Nephron progenitor cell (in vitro differentiated cells): ENCODE results near the gene CRYBG1.

Experiments
- DNase-seq: peaks from one replicate; pipeline ENCODE4 v3.0.0; 2021
- H3K27ac Mint-ChIP-seq: 2 replicates; pipeline ENCODE4 v1.8.0; 2021; ENCODE audit warnings: mild to moderate bottlenecking, moderate library complexity, mixed read lengths
- H3K27me3 Mint-ChIP-seq: 2 replicates; pipeline ENCODE4 v1.8.0; 2021; ENCODE audit warnings: mild to moderate bottlenecking, low read depth, mixed read lengths; ENCODE audit not compliant: poor library complexity
- H3K36me3 Mint-ChIP-seq: 2 replicates; pipeline ENCODE4 v1.8.0; 2021; ENCODE audit warnings: low read depth, mixed read lengths
- H3K4me1 Mint-ChIP-seq: 2 replicates; pipeline ENCODE4 v1.8.0; 2021; ENCODE audit warnings: mixed read lengths
- H3K4me3 Mint-ChIP-seq: 2 replicates; pipeline ENCODE4 v1.8.0; 2021; ENCODE audit warnings: mild to moderate bottlenecking, moderate library complexity, mixed read lengths
- H3K9me3 Mint-ChIP-seq: 2 replicates; pipeline ENCODE4 v1.8.0; 2021; ENCODE audit warnings: mild to moderate bottlenecking, moderate library complexity, mixed read lengths
- CTCF ChIP-seq: fragments of 200-600 bp; sonication (generic); IDR thresholded peaks from 2 replicates; pipeline ENCODE4 v1.5.0; 2021; ENCODE audit warnings: antibody characterized with exemption

The CRYBG1 gene

DNA sequence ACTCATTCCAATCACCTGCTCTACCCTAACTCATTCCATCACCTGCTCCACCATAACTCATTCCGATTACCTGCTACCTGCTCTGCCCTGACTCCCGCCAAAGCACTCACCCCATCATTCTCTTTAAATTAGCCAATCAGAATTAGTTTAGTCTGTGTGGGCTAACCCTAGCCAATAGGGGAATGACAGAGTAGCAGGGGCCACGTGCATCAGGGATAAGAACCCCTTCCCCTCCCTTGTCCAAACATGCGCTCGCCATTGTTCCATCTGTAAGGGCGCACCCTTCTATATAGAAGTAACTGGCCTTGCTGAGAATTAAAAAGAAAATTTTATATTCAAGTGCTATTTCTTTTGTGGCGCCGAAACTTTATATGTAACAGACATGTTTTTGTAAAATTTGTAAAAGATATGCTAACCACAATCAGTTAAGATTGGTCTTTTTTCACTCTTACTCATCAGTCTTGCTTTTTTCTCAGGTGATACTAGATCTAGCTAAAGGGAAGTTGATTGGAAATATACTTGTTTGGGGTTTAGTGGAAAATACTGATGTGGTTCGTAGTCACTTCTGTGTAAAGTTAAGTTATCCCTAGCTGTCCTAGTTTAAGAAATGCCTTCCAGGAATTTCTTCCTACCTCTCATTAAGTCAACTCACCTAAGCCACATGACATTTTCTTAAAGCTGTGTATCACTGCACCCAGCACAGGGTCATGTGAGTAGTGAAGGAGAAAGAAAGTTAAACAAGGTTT is 252.3 kb downstream of the CRYBG1 start:
- TF ChIP-seq CTCF: no peak
- Mint-ChIP-seq H3K27ac (no peak overlapping the region), H3K36me3 (peaks cover 3% of the 10 kb centered on the region), H3K9me3 (no peaks in the 10 kb centered on the region), H3K27me3 (no peaks in the 10 kb centered on the region), H3K4me3 (no peak overlapping the region), H3K4me1 (no peaks in the 10 kb centered on the region)
- no peak for DNase-seq

DNA sequence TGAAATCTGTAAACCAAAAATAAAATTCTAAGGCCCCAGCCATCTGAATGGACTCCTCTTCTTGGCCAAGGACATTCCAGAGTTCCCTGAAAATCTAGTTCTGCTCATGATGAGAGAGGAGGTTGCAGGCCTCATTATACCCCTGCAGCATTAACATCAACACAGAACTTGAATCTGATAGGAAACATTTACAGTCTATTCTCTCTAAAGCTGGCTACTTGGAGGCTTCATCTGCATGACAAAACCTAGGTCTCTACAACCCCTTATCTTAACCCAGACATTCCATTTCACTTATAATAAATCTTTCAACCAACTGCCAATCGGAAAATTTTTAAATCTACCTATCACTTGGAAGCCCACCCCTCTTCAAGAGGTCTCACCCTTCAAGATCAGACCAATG is 253.1 kb downstream of the CRYBG1 start:
- H3K4me1 Mint-ChIP-seq: no peaks in the 10 kb centered on the region
- H3K27me3 Mint-ChIP-seq: no peaks in the 10 kb centered on the region
- no peak overlapping the region for H3K4me3 Mint-ChIP-seq
- TF ChIP-seq CTCF: no peak
- no peak for DNase-seq
- no peak overlapping the region for H3K27ac Mint-ChIP-seq
- peaks cover 5% of the 10 kb centered on the region for H3K36me3 Mint-ChIP-seq
- H3K9me3 Mint-ChIP-seq: no peaks in the 10 kb centered on the region

DNA sequence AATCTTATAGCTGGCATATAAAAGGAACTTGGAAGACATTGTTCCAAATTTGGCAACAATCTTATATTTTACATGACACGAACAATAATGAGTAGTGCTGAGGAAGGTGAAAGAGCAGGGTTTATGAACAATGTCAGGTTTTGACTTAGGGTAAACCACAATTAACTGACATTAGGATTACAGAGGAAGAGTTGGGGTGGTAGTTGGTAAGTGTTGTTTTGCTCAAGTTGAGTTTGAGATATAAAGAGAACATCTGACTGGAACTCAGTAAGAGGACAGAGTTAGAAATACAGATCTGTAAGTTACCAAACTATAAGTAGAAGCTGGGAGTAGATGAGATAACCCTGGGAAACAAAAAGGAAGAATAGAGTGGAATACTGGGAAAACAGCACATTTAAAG is 253.6 kb downstream of the CRYBG1 start:
- Mint-ChIP-seq H3K27ac (no peak overlapping the region), H3K9me3 (no peaks in the 10 kb centered on the region), H3K4me1 (no peaks in the 10 kb centered on the region), H3K4me3 (no peak overlapping the region), H3K36me3 (peaks cover 7% of the 10 kb centered on the region), H3K27me3 (no peaks in the 10 kb centered on the region)
- no peak for TF ChIP-seq CTCF
- no peak for DNase-seq

GRCh38 chr6:106614592-106615257 is 254.2 kb downstream of the CRYBG1 start:
- H3K27ac Mint-ChIP-seq: no peak overlapping the region
- no peak for DNase-seq
- H3K27me3 Mint-ChIP-seq: no peaks in the 10 kb centered on the region
- H3K9me3 Mint-ChIP-seq: no peaks in the 10 kb centered on the region
- H3K4me3 Mint-ChIP-seq: no peak overlapping the region
- H3K4me1 Mint-ChIP-seq: no peaks in the 10 kb centered on the region
- peaks cover 7% of the 10 kb centered on the region for H3K36me3 Mint-ChIP-seq
- TF ChIP-seq CTCF: no peak

GRCh38 chr6:106617302-106617701 is 256.8 kb downstream of the CRYBG1 start:
- H3K9me3 Mint-ChIP-seq: peaks cover 5% of the 10 kb centered on the region
- DNase-seq: no peak
- H3K36me3 Mint-ChIP-seq: peaks cover 24% of the 10 kb centered on the region
- H3K4me1 Mint-ChIP-seq: no peaks in the 10 kb centered on the region
- H3K27ac Mint-ChIP-seq: no peak overlapping the region
- no peak overlapping the region for H3K4me3 Mint-ChIP-seq
- TF ChIP-seq CTCF: no peak
- H3K27me3 Mint-ChIP-seq: no peaks in the 10 kb centered on the region

DNA sequence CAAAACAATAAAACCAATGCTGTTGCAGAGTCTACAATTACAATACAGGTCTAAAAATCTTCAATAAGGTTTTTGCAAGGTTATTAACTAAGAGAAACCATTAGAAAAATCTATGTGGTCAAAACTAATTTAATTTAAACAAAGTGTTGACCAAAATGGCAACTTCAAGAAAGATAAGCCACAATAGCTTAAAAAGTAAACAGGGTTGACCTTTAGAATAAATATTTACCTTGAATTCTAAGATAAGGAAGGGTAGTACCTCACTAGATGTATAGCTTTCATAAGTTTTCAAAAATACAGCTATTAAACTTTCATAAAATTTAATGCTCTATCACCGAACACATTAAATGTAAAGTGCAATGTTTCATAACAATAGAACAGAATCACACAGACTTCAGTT is 257.3 kb downstream of the CRYBG1 start:
- no peak for TF ChIP-seq CTCF
- H3K27me3 Mint-ChIP-seq: no peaks in the 10 kb centered on the region
- peaks cover 10% of the 10 kb centered on the region for H3K9me3 Mint-ChIP-seq
- H3K4me1 Mint-ChIP-seq: no peaks in the 10 kb centered on the region
- no peak overlapping the region for H3K4me3 Mint-ChIP-seq
- H3K27ac Mint-ChIP-seq: no peak overlapping the region
- H3K36me3 Mint-ChIP-seq: peaks cover 30% of the 10 kb centered on the region
- no peak for DNase-seq
